Vein endothelial cell (primary cell): ENCODE results near the gene MRPL27. TPM values are rescaled to one million over a fixed set of nuclear protein-coding genes. Genes with fewer than 3 reads are reported as not detected.

Experiments used
- small RNA-seq: library from RNA; depleted of rRNA; stranded (forward); fragments of <200 nt; gene quantifications from one replicate; pipeline ENCODE3, GENCODE V24; 2012
- total RNA-seq: library from RNA; depleted of rRNA; stranded (reverse); fragments of >200 nt; gene quantifications from 2 replicates; pipeline ENCODE4 v1.2.3, GENCODE V29; 2012

MRPL27 gene
- total RNA-seq, result 55.9 and 63.3 TPM in 2 replicates

DNA sequence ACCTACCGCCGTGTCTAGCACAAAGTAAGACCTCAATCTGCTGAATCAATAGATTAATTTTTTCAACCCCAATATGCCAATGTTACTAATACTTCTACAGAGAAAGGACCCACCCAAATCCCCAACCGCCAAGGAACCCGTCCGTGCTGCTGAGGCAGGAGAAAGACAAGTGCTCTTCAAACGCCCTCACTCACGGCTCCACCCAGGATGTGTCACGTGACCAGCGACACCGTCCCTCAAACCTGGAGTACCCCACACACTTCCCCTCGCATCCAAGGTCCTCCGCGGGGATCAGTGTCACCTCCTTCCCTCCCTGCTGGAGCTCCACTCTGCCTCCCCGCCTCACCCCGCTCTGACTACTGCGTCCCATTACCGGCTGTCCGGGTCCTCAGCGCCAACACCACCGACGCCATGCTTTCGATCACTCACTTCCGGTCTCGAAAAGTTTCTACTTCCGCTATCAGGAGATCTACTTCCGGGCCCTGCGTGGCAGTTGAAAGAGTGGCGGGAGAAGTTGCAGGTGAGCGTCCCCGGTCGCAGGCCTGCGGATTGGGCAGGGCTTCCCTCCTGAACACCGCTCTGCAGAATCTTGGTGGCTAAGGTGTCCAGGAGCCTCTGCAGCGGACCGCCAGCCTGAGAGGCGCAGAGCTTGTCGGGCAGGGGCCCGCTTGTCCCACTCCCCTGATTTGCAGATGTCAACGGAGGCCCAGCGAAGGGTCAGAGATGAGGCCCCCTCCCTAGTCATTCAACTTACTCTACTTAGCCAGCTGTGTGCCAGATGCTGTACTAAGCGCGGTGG lies at the start of gene MRPL27, which contains the start of gene EME1:
Gene MRPL27, minus strand, starts transcription at position 427 of the 799 bp plus-strand sequence. Its CDS starts 14 bp downstream, at position 413.
Gene EME1, plus strand, starts transcription at position 472 of the 799 bp plus-strand sequence. CDS start 1,980 bp downstream, outside the sequence.

DNA sequence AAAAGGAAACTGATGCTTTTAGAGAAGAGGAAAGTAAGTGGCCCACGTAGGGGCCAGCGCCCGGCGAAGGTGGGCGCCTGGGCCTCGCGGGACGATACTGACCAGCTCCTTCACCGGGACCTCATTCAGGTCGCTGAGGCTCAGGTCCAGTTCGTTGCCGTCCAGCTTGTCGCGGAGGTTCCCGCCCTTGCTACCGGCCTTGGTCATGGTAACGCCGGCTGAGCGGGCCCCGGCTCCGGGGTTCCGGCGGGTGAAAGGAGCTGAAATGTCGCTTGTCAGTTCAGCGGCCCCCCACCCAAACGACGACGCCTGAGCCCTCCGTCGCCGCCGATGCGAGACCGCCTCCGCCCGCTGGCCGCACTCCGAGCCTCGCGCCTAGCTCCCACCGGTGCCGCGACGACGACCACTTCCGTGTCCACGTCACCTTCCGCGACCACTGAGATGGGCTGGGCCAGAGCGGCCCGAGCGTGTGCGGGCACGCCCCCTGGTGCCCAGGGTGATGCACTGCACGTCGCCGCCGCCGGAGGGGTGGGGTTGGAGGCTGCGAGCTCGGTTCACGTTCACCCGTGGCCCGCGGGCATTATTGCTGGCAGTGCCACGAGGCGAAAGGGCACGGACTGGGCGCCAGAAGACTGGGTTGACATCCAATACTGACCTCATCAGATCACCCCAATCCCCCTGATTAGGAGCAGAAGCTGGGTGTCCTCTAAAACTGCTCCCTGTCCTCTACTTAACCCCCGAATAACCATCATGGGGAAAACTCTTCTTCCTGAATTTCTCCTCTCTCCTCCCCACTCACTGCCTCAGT lies 24.3 kb upstream of the MRPL27 start, which contains the start of gene LRRC59:
Gene LRRC59, minus strand, starts transcription at position 413 of the 808 bp plus-strand sequence. Its CDS starts 206 bp downstream, at position 207.

DNA sequence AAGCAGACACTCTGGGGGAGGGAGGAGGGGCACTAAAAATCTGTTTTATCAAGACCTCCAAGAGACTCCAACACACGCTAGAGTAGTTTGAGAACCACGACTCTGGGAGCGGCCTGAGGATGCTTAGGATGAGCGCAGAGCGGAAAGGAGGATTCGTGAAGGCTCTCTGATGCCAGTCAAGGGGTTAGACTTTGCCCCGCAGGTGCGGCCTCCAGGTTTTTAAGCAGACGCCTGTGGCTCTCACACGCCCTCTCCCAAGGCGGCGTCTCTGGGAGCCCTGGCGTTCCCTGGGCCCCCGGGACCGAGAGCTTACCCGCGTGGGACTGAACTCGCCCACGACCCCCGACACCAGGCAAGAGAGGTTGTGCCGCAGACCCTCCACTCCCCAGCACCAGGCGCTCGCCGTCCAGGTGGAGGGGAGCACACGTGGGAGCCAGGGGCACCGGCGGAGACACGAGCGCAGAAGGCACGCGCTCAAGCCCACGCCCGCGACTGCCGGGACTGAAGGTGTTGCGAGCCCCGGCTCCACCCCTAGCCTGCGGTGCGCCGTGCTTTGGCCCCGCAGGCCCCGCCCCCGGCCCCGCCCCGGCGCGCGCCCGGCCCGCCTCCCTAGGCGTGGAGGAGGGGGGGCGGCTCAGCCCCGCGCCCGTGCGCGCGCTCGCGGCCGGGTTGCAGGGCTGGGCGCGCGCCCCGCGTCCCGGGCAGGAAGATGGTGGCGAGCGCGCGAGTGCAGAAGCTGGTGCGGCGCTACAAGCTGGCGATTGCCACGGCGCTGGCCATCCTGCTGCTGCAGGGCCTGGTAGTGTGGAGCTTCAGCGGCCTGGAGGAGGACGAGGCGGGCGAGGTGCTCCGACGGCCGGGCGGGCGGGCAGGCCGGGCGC lies 27.3 kb downstream of the MRPL27 start, which contains the start of gene XYLT2:
Gene XYLT2, plus strand, starts transcription at position 695 of the 881 bp plus-strand sequence. Its CDS starts 15 bp downstream, at position 710.

Small RNAs within 50 kb of the gene (small RNA-seq; reads per million reads assigned to genes)
- not detected for gene RF00019

Other genes with a start within 250 kb of the MRPL27 start
- gene SAMD14, start 243.0 kb downstream of the MRPL27 start, total RNA-seq, result 5.3 and 10.5 TPM in 2 replicates
- 33.9 and 47.0 TPM in 2 replicates for gene PPP1R9B, start 222.5 kb downstream of the MRPL27 start, total RNA-seq
- gene SGCA, start 207.2 kb downstream of the MRPL27 start, total RNA-seq, result not detected in 2 replicates
- gene COL1A1, start 171.6 kb downstream of the MRPL27 start, total RNA-seq, result 9.5 and 38.4 TPM in 2 replicates
- gene TMEM92, start 98.7 kb downstream of the MRPL27 start, total RNA-seq, result under 0.01 and 0.29 TPM in 2 replicates
- gene XYLT2, start 27.1 kb downstream of the MRPL27 start, total RNA-seq, result 25.0 and 33.3 TPM in 2 replicates
- 2.3 and 3.3 TPM in 2 replicates for gene EME1, start within 50 bp of the MRPL27 start, total RNA-seq
- gene LRRC59, start 24.3 kb upstream of the MRPL27 start, total RNA-seq, result 172 and 226 TPM in 2 replicates
- gene ACSF2, start 53.0 kb upstream of the MRPL27 start, total RNA-seq, result 9.9 and 17.3 TPM in 2 replicates
- gene CHAD, start 95.7 kb upstream of the MRPL27 start, total RNA-seq, result not detected in 2 replicates
- gene RSAD1, start 105.7 kb upstream of the MRPL27 start, total RNA-seq, result 24.9 and 28.4 TPM in 2 replicates
- 0.29 TPM in 1 of 2 replicates, not detected in the other for gene MYCBPAP, start 135.3 kb upstream of the MRPL27 start, total RNA-seq
- gene EPN3, start 159.6 kb upstream of the MRPL27 start, total RNA-seq, result under 0.01 TPM in 1 of 2 replicates, not detected in the other
- 52.6 and 56.7 TPM in 2 replicates for gene SPATA20, start 174.0 kb upstream of the MRPL27 start, total RNA-seq
- gene CACNA1G, start 187.5 kb upstream of the MRPL27 start, total RNA-seq, result not detected in 2 replicates